ENCODE measurements around the gene DGAT2L6. TPM values are rescaled to one million over a fixed set of nuclear protein-coding genes. Genes with fewer than 3 reads are reported as not detected.
"Not testable (repeated sequence)": the region's sequence is repeated elsewhere in the genome, so short reads cannot be mapped to it uniquely, and the experiment has no call there.

DGAT2L6 gene
- polyA plus RNA-seq, 1 experiment = not detected

- no peak overlapping the region for H3K4me3 ChIP-seq (ENCODE audit: low read depth, low read length)
- ChIA-PET CTCF (no interaction called here), POLR2A (interaction anchor here (0.6 kb wide), 1 partner anchor 1145 kb away, joined by 4 read pairs; no protein-coding TSS in a partner anchor)
- no peak for DNase-seq (ENCODE audit: low read depth)
- no peak for TF ChIP-seq CTCF (IDR thresholded peaks at IDR 0.05; ENCODE audit: insufficient read depth, low read depth, low read length)
- H3K27me3 ChIP-seq (ENCODE audit: control insufficient read depth, insufficient read depth, low read length) = no peaks in the 10 kb centered on the region
- no peaks in the 10 kb centered on the region for H3K36me3 ChIP-seq (ENCODE audit: control insufficient read depth, insufficient read depth, low read length)
Measured at GRCh38 chrX:70190225-70190624, 12.9 kb downstream of the DGAT2L6 start.

GRCh38 chrX:70196961-70197720, 19.9 kb downstream of the DGAT2L6 start:
- CTCF ChIA-PET = interaction anchor here (0.6 to 2.1 kb wide), 5 partner anchors 11 to 280 kb away, joined by 3 to 6 read pairs (median 3); no protein-coding TSS in a partner anchor
- DNase-seq (ENCODE audit: low read depth) = no peak
- H3K4me3 ChIP-seq (ENCODE audit: low read depth, low read length) = no peak overlapping the region
- no peaks in the 10 kb centered on the region for H3K36me3 ChIP-seq (ENCODE audit: control insufficient read depth, insufficient read depth, low read length)
- peak; percentile 58 for TF ChIP-seq CTCF (IDR thresholded peaks at IDR 0.05; ENCODE audit: insufficient read depth, low read depth, low read length)
- H3K27me3 ChIP-seq (ENCODE audit: control insufficient read depth, insufficient read depth, low read length) = no peaks in the 10 kb centered on the region
- POLR2A ChIA-PET = no interaction called here

GRCh38 chrX:70201732-70202131, 24.4 kb downstream of the DGAT2L6 start:
- Histone ChIP-seq H3K4me3 (ENCODE audit: low read depth, low read length) (no peak overlapping the region), H3K36me3 (ENCODE audit: control insufficient read depth, insufficient read depth, low read length) (no peaks in the 10 kb centered on the region), H3K27me3 (ENCODE audit: control insufficient read depth, insufficient read depth, low read length) (no peaks in the 10 kb centered on the region)
- DNase-seq (ENCODE audit: low read depth) = no peak
- POLR2A ChIA-PET = no interaction called here
- CTCF ChIA-PET = no interaction called here
- no peak for TF ChIP-seq CTCF (IDR thresholded peaks at IDR 0.05; ENCODE audit: insufficient read depth, low read depth, low read length)

- TF ChIP-seq CTCF (IDR thresholded peaks at IDR 0.05; ENCODE audit: insufficient read depth, low read depth, low read length) = no peak
- H3K27me3 ChIP-seq (ENCODE audit: control insufficient read depth, insufficient read depth, low read length) = no peaks in the 10 kb centered on the region
- H3K4me3 ChIP-seq (ENCODE audit: low read depth, low read length) = no peak overlapping the region
- DNase-seq (ENCODE audit: low read depth) = no peak
- ChIA-PET POLR2A (no interaction called here), CTCF (no interaction called here)
- H3K36me3 ChIP-seq (ENCODE audit: control insufficient read depth, insufficient read depth, low read length) = no peaks in the 10 kb centered on the region
Measured at GRCh38 chrX:70208479-70208878, 31.2 kb downstream of the DGAT2L6 start.

- H3K4me3 ChIP-seq (ENCODE audit: low read depth, low read length); DNase-seq (ENCODE audit: low read depth); H3K36me3 ChIP-seq (ENCODE audit: control insufficient read depth, insufficient read depth, low read length); H3K27me3 ChIP-seq (ENCODE audit: control insufficient read depth, insufficient read depth, low read length); CTCF ChIA-PET; POLR2A ChIA-PET: not testable (repeated sequence)
Measured at GRCh38 chrX:70209570-70209969, 32.3 kb downstream of the DGAT2L6 start.

All from BJ (cell line).